Femur (tissue), 1 donor: ENCODE measurements around the gene ADCY9.
"Not testable (repeated sequence)": the region's sequence is repeated elsewhere in the genome, so short reads cannot be mapped to it uniquely, and the experiment has no call there.

Experiments used
- DNase-seq: peaks from one replicate; pipeline ENCODE4 v3.0.0-alpha.2; 2017

ADCY9 gene

GRCh38 chr16:4092547-4093265, 23.5 kb downstream of the ADCY9 start:
- no peak for DNase-seq

DNA sequence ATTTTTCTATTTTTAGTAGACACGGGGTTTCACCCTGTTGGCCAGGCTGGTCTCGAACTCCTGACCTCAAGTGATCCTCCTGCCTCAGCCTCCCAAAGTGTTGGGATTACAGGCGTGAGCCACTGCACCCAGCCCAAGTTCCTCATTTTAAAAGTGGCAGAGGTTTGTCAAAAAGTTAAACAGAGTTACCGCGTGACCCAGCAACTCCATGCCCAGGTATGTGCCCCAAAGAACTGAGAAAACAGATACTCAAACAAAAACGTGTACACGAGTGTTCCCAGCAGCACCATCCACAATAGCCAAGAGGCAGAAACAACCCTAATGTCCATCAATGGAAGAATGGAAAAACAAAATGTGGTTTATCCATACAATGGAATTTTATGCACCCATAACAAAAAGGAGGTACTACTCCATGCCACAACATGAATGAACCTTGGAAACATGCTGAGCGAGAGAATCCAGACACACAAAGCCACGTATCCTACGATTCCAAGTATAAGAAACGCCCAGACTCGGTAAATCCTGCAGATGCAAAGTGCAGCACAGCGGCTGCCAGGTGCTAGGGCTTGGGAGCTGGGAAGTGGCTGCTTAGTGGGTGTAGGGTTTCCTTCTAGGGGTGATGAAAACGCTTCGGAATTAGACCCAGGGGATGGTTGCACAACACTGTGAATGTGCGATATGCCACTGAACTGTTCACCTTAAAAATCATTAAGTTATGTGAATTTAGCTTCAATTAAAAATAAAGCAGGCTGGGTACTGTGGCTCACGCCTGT, 24.8 kb downstream of the ADCY9 start:
- DNase-seq: no peak

DNA sequence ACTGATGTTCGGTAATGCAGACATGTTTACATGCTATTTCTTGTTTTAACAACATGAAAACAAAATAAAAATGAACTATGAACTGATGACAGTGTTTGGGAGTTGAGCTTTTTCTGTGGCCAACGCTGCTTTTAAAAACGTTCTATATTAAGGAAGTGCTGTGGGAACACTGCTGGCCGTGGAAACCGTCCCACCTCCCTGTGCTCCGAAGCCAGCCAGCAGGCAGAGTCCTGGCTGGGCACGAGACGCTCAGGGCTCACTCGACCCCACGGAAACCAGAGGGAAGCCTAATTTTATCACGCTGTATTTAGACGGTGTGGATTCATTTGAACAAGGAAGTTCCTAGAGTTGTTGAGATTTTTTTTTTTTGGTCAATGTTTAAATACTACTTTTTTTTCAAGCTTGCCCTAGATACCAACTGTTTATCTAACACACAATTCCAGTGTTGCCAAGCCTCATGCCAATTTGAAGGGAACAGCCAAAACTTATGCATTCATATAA, 25.8 kb downstream of the ADCY9 start:
- peak; percentile 65 for DNase-seq

DNA sequence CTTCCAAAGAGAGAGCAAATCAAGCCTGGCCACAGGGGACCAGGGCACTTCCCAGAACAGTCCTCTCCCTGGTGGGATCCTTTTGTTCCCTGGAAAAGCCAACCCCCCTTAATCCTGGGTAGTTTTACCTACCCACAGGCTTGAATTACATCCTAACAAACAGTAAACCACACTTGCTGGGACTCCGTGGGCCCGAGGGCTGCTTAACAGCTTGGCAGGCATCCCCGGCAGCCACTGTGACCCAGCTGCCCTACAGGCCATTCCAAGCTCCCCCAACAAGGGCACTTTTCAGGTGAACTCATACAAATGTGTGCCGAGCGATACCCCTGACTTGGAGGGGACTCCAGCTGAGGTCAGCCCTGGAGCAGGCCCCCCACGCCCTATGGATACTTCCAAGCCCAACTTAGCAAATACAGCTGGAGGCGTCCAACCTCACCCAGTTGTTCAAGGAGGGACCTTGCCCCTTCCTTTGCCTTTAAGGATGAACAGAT, 26.4 kb downstream of the ADCY9 start:
- DNase-seq: no peak

- no peak for DNase-seq
Observed at GRCh38 chr16:4089251-4089810, 26.9 kb downstream of the ADCY9 start.

DNA sequence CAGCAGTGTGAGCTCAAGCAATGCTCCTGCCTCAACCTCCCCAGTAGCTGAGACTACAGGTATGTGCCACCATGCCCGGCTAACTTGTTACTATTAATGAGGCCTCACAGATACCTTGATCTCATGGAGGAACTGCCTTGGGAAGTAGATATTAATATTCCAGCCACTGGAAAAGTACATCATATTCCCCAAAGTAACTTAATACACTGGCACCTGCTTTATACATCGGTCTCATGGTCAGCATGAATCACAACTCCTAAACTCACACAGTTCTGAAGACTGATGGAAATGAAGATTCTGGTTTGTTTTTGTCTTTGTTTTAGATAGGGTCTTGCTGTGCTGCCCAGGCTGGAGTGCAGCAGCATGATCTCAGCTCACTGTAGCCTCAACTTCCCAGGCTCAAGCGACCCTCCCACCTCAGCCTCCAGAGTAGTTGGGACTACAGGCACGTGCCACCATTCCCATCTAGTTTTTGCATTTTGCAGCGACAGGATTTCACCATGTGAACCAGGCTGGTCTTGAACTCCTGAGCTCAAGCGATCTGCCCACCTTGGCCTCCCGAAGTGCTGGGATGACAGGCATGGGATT, 28.2 kb downstream of the ADCY9 start:
- DNase-seq: no peak

DNA sequence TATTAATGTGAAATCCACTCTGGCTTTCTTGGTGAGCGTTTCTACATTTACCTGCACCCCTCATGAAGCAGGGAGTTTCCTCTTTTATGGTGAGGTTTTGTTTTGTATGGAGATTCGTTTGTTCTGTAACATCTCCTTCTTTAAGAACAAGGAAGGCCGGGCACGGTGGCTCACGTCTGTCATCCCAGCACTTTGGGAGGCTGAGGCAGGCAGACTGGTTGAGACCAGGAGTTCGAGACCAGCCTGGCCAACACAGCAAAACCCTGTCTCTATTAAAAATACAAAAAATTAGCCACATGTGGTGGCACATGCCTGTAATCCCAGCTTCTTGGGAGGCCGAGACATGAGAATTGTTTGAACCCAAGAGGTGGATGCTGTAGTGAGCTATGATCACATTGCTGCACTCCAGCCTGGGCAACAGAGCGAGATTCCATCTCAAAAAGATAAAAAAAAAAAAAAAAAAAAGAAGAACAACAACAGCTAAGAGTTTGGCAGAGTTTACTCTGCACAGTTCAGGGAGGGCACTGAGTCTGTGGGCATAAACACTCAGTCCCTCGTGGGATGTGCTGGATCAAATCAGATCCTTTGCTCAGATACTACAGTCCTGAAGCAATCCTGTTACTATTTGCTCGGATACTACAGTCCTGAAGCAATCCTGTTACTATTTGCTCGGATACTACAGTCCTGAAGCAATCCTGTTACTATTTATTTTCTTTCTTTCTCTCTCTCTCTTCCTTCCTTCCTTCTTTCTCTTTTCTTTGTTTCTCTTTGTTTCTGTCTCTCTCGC, 28.9 kb downstream of the ADCY9 start:
- no peak for DNase-seq

DNA sequence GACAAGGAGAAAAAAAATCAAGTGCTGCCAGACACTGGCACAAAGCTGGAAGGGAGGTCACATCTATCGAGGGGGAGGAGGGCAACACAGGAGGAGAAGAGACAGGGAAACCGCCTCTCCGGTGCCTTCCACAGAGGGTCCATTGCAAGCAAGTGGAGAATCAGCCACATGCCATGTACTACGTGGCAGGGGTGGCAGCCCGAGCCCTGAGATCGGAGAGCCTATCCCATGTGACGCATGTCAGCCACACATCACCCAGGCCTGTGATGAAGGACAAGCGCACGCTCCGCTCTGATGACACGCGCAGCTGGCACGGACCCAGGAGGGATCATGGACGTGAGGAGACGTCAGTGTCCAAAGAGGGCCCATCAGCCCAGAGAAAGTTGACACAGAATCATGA, 30.1 kb downstream of the ADCY9 start:
- no peak for DNase-seq

- DNase-seq: no peak
Observed at GRCh38 chr16:4085405-4085970, 30.8 kb downstream of the ADCY9 start.

GRCh38 chr16:4083347-4083870, 32.8 kb downstream of the ADCY9 start:
- DNase-seq: no peak

- DNase-seq: no peak
Observed at GRCh38 chr16:4082474-4083044, 33.7 kb downstream of the ADCY9 start.

- no peak for DNase-seq
Observed at GRCh38 chr16:4081521-4082021, 34.7 kb downstream of the ADCY9 start.

GRCh38 chr16:4081047-4081446, 35.2 kb downstream of the ADCY9 start:
- no peak for DNase-seq

GRCh38 chr16:4077174-4077649, 39.0 kb downstream of the ADCY9 start:
- DNase-seq: no peak

DNA sequence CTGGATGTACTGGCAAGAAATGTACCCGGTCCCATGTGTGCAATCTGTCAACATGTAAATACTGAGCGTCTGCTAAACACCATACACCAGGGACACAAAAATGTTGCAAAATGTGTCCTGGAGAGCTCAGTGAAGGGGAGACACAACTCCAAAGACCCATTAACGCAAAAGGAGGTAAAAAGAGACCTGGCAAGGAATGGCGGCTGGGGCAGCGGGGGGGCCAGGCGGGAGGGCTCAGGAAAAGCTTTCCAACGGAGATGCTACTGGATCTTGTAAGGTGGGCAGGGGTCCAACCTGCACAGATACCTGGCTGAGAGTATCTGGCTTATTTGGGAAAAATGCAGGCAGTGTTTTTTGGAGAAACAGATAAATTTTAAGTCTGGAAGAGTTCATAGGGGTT, 40.7 kb downstream of the ADCY9 start:
- DNase-seq: no peak

- not testable (repeated sequence) for DNase-seq
Observed at GRCh38 chr16:4073150-4073549, 43.1 kb downstream of the ADCY9 start.

GRCh38 chr16:4071686-4072561, 44.3 kb downstream of the ADCY9 start:
- DNase-seq: no peak

DNA sequence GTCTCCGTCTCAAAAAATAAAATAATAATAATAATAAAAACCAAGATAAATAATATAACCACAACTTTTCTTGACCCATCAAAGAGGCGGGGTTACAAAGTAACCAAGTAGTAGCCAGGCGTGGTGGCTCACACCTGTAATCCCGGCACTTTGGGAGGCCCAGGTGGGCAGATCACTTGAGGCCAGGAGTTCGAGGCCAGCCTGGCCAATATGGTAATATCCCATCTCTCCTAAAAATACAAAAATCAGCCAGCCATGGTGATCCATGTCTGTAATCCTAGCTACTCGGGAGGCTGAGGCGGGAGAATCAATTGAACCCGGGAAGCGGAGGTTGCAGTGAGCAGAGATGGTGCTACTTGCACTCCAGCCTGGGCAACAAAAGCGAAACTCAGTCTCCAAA, 45.3 kb downstream of the ADCY9 start:
- DNase-seq: no peak

- DNase-seq: no peak
Observed at GRCh38 chr16:4067262-4068001, 48.8 kb downstream of the ADCY9 start.
